Keratinocyte (primary cell): ENCODE results near the gene PPM1M. TPM values are rescaled to one million over a fixed set of nuclear protein-coding genes. Genes with fewer than 3 reads are reported as not detected.

Source experiments
- DNase-seq: peaks from one replicate; pipeline ENCODE4 v3.0.0-alpha.2; 2011; ENCODE audit warnings: low read depth, missing footprints, low spot score
- FAIRE-seq: peaks from 2 replicates; lab custom pipeline; 2011; peaks lifted over from hg19 to GRCh38; lab: Jason Lieb, UNC
- H2AFZ ChIP-seq: 2 replicates; pipeline ENCODE4 v1.6.0; 2012; ENCODE audit warnings: low read length, control low read depth, inconsistent platforms; ENCODE audit not compliant: control insufficient read depth
- H3K27ac ChIP-seq: 2 replicates; pipeline ENCODE4 v1.5.1; 2011; ENCODE audit warnings: low read length; ENCODE audit not compliant: control insufficient read depth, insufficient read depth
- H3K27me3 ChIP-seq: 3 replicates; pipeline ENCODE4 v1.6.0; 2011; ENCODE audit warnings: low read length; ENCODE audit not compliant: control insufficient read depth, insufficient read depth; ENCODE audit errors: extremely low read depth
- H3K36me3 ChIP-seq, 2 experiments: 2 replicates in 1 of 2; 3 replicates in 1 of 2; pipeline ENCODE4 v1.5.1; 2011; ENCODE audit warnings: low read length in 2 of 2, mild to moderate bottlenecking in 1 of 2; ENCODE audit not compliant: control insufficient read depth in 2 of 2, insufficient read depth in 2 of 2; ENCODE audit errors: extremely low read depth in 1 of 2
- H3K4me1 ChIP-seq: 3 replicates; pipeline ENCODE4 v1.5.1; 2011; ENCODE audit warnings: low read length; ENCODE audit not compliant: control insufficient read depth, insufficient read depth; ENCODE audit errors: extremely low read depth
- H3K4me2 ChIP-seq: 3 replicates; pipeline ENCODE4 v1.6.0; 2011; ENCODE audit warnings: low read depth, low read length; ENCODE audit not compliant: control insufficient read depth, insufficient read depth; ENCODE audit errors: extremely low read depth
- H3K4me3 ChIP-seq, 3 experiments: fragments of 200-600 bp in 1 of 3; sonication (generic) in 1 of 3; 2 replicates in 2 of 3; 3 replicates in 1 of 3; pipeline ENCODE4 v1.5.1; 2011 to 2016; ENCODE audit warnings: low read length in 3 of 3, mild to moderate bottlenecking in 3 of 3, control low read depth in 2 of 3, inconsistent platforms in 1 of 3, low read depth in 1 of 3, mixed read lengths in 1 of 3, mixed run types in 1 of 3, moderate library complexity in 1 of 3; ENCODE audit not compliant: control insufficient read depth in 2 of 3, insufficient read depth in 2 of 3; ENCODE audit errors: extremely low read depth in 1 of 3
- H3K79me2 ChIP-seq: 2 replicates; pipeline ENCODE4 v1.6.0; 2012; ENCODE audit warnings: low read length; ENCODE audit not compliant: control insufficient read depth, insufficient read depth
- H3K9ac ChIP-seq: 3 replicates; pipeline ENCODE4 v1.6.0; 2011; ENCODE audit warnings: low read length; ENCODE audit not compliant: control insufficient read depth, insufficient read depth; ENCODE audit errors: extremely low read depth
- H3K9me1 ChIP-seq: 3 replicates; pipeline ENCODE4 v1.6.0; 2011; ENCODE audit warnings: low read length; ENCODE audit not compliant: control insufficient read depth, insufficient read depth; ENCODE audit errors: extremely low read depth
- H3K9me3 ChIP-seq: 2 replicates; pipeline ENCODE4 v1.5.1; 2012; ENCODE audit warnings: low read depth, low read length; ENCODE audit not compliant: control insufficient read depth
- H4K20me1 ChIP-seq: 3 replicates; pipeline ENCODE4 v1.6.0; 2011; ENCODE audit warnings: low read length; ENCODE audit not compliant: control insufficient read depth, insufficient read depth; ENCODE audit errors: extremely low read depth
- EZH2 ChIP-seq: IDR thresholded peaks from one replicate; pipeline ENCODE4 v1.6.1; 2012; ENCODE audit warnings: inconsistent platforms, mild to moderate bottlenecking, low read length, moderate library complexity
- dilution Hi-C: fragments of 300-500 bp; cut with MboI; formaldehyde crosslinking; loops from one replicate; pipeline ENCODE4 v1.7.0; 2020; ENCODE audit warnings: low sequenced_read_pairs; ENCODE audit not compliant: extremely low pct_ligation_motif_present
- polyA plus RNA-seq, 5 experiments: library from polyadenylated mRNA; depleted of rRNA in 3 of 5; stranded (reverse) in 3 of 5; stranded (forward) in 1 of 5; unstranded in 1 of 5; fragments of >200 nt; gene quantifications; 1 replicate in 1 of 5; 2 replicates in 3 of 5; 3 replicates in 1 of 5; pipeline versions ENCODE4 v1.2.1 to v1.2.3, GENCODE V29; 2011 to 2012; ENCODE audit warnings: missing spikeins in 2 of 5, low read depth in 1 of 5, low replicate concordance in 1 of 5
- TF ChIP-seq, protein P1 (sequence below), 3 experiments: IDR thresholded peaks in 1 of 3; conservative IDR thresholded peaks in 1 of 3; optimal IDR thresholded peaks in 1 of 3; 2 replicates in 2 of 3; 3 replicates in 1 of 3; pipeline versions ENCODE3 to v1.5.1; 2011; ENCODE audit warnings: low read length in 3 of 3, mild to moderate bottlenecking in 3 of 3, moderate library complexity in 2 of 3, control low read depth in 1 of 3, inconsistent platforms in 1 of 3; ENCODE audit not compliant: insufficient read depth in 2 of 3; ENCODE audit errors: extremely low read depth in 1 of 3

PPM1M gene
- polyA plus RNA-seq, 1 donor (not counting 4 experiments of a cell fraction or from before 2014, with no cell fraction given): 6.4 TPM

GRCh38 chr3:52278510-52279069 lies 33.0 kb downstream of the PPM1M start, which contains the start of gene WDR82:
TSS of gene WDR82 (minus strand) at chr3:52278649. CDS start at chr3:52278361, 288 bp downstream.
- TF ChIP-seq, protein P1, sequence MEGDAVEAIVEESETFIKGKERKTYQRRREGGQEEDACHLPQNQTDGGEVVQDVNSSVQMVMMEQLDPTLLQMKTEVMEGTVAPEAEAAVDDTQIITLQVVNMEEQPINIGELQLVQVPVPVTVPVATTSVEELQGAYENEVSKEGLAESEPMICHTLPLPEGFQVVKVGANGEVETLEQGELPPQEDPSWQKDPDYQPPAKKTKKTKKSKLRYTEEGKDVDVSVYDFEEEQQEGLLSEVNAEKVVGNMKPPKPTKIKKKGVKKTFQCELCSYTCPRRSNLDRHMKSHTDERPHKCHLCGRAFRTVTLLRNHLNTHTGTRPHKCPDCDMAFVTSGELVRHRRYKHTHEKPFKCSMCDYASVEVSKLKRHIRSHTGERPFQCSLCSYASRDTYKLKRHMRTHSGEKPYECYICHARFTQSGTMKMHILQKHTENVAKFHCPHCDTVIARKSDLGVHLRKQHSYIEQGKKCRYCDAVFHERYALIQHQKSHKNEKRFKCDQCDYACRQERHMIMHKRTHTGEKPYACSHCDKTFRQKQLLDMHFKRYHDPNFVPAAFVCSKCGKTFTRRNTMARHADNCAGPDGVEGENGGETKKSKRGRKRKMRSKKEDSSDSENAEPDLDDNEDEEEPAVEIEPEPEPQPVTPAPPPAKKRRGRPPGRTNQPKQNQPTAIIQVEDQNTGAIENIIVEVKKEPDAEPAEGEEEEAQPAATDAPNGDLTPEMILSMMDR (optimal IDR thresholded peaks at IDR 0.05 in 1 of 3, IDR thresholded peaks at IDR 0.05 in 1 of 3, conservative IDR thresholded peaks at IDR 0.05 in 1 of 3; ENCODE audit: extremely low read depth in 1 of 3, insufficient read depth in 2 of 3, low read length in 3 of 3): peak; percentile 44 to 57 (median 44)
- no peak for TF ChIP-seq EZH2
- H3K9me3 ChIP-seq: no peaks in the 10 kb centered on the region
- no peaks in the 10 kb centered on the region for H3K27me3 ChIP-seq
- peaks cover 2% of the 10 kb centered on the region for H4K20me1 ChIP-seq
- no peak for FAIRE-seq
- H3K9me1 ChIP-seq: no peaks in the 10 kb centered on the region
- H3K4me1 ChIP-seq: peaks cover 19% of the 10 kb centered on the region
- H3K9ac ChIP-seq: peak within 1 kb of the TSS; percentile 98
- peak within 1 kb of the TSS; percentile 93 for H2AFZ ChIP-seq
- dilution Hi-C loops: no loop called here
- peak; percentile 54 for DNase-seq
- H3K36me3 ChIP-seq: peaks cover 1 to 11% of the 10 kb centered on the region in 2 experiments
- H3K27ac ChIP-seq: peak within 1 kb of the TSS; percentile 93
- peak within 1 kb of the TSS; percentile 98 for H3K4me2 ChIP-seq
- peaks cover 46% of the 10 kb centered on the region for H3K79me2 ChIP-seq
- H3K4me3 ChIP-seq: peak within 1 kb of the TSS; percentile 80 to 95 (median 86)

- Histone ChIP-seq H2AFZ (no peak overlapping the region), H3K36me3 (peaks cover 0 to 1% of the 10 kb centered on the region in 2 experiments), H3K27ac (peak overlapping the region; percentile 74), H3K4me2 (peak overlapping the region; percentile 61), H4K20me1 (peaks cover 2% of the 10 kb centered on the region), H3K79me2 (peaks cover 36% of the 10 kb centered on the region), H3K4me1 (peaks cover 19% of the 10 kb centered on the region), H3K9me1 (no peaks in the 10 kb centered on the region), H3K4me3 (peak overlapping the region in 1 of 3 experiments; percentile 95), H3K9ac (peak overlapping the region; percentile 98), H3K27me3 (no peaks in the 10 kb centered on the region), H3K9me3 (no peaks in the 10 kb centered on the region)
- dilution Hi-C loops: no loop called here
- no peak for FAIRE-seq
- DNase-seq: no peak
- TF ChIP-seq, protein P1 (optimal IDR thresholded peaks at IDR 0.05 in 1 of 3, IDR thresholded peaks at IDR 0.05 in 1 of 3, conservative IDR thresholded peaks at IDR 0.05 in 1 of 3; ENCODE audit: extremely low read depth in 1 of 3, insufficient read depth in 2 of 3, low read length in 3 of 3): no peak
- no peak for TF ChIP-seq EZH2
Measured at GRCh38 chr3:52279596-52279995, 34.0 kb downstream of the PPM1M start.
